Measurements from ENCODE around the gene TARS3. TPM values are rescaled to one million over a fixed set of nuclear protein-coding genes. Genes with fewer than 3 reads are reported as not detected.

The TARS3 gene
- total RNA-seq, 1 donor from 2014 or later = 36.7 TPM

DNA sequence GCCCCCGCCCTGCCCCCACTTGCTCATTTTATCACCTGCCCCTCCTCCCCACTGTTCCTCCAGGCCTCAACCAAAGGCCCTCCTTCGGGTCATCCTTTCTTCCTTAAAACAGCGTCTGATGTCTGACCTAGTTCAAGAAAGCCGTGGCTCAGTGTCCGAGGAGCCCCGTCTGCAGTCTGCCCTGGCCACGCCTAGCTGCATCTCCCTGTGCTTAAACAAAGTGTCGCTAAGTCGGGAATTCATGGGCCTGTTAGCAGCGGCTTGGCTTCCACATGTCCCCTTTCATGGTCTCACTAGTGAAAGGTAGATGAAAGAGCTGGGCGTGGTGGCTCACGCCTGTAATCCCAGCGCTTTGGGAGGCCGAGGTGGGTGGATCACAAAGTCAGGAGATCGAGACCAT lies 113.3 kb downstream of the TARS3 start:
- no peak for FAIRE-seq
- DNase-seq (ENCODE audit: low spot score in 2 of 2) = no peak

DNA sequence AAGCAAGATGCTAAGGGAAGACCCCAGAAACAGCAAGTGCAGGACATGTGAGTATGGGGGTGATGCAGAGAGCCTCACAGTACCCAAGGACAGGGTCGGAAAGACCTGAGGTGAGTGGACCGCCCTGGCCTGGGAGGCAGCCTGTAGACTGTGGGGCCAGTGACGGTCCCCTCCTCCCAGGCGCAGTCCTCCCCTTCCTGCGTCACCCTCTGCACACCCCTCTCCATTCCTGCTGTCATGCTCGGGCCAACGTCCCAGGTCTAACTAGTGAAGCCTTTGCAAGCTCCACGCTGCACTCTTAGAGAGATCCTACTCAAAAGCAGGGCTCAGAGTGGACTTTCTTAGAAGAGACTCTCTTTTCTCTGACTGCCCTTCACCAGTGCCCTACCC lies 113.7 kb downstream of the TARS3 start:
- DNase-seq (ENCODE audit: low spot score in 2 of 2) (no peak), FAIRE-seq (no peak)

DNA sequence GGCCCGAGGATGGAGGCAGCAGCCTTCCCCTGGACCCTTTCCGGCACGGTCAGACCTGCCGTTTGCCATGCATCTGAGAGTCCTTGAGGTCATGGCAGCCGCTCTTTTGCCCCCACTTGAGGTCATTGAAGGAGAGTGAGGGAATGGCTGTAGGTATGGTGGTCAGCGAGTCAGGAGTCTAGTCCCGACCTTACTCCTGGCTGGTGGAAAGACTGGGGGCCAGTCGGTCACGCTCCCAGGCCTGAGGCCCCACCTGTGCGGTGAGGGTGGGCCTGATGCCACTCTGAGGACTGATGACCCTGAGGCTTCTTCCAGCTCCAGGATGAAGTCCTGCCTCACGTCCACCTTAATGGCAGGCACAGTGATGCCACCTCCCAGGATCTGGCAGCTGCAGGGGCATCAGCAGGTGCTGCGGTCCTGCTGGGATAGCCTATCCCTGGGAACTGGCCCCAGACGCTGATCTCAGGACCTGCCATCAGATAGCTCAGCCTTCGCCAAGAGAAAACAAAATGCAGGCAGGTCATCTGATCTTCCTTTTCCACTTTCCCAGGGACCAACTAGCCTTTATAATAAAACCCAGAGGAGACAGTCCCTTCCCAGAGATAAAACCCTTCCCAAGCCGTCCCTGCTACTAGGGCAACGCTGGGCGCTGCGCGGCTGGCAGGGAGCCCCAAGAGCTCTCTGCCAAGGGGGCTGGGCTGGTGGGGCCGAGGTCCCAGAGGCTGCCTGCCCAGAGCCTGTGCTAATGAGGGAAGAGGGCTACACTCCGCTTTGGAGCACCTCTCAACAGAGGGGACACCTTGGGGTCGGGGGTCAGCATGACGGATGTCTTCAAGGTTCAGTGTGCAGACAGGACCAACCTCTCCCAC lies 114.3 kb downstream of the TARS3 start:
- FAIRE-seq (no peak), DNase-seq (ENCODE audit: low spot score in 2 of 2) (no peak)

DNA sequence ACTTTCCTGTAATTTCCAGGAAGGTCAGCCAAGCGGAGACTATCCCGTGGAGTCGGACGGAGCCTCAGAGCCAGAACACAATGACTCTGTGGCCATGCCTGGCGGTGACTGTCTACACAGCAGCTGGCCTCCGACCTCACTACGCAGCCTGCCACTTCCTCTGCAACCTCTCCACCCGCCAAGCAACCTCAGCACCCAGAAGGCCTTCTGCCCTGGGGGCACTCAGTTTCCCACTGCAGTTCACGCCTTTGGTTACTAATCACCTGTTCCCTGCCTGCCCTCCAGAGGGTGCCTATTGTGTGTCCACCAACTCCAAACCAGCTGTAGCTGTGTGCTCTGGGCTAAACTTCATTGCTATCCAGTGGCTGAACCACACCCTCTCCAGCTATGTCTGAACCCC lies 116.1 kb downstream of the TARS3 start:
- FAIRE-seq = no peak

DNA sequence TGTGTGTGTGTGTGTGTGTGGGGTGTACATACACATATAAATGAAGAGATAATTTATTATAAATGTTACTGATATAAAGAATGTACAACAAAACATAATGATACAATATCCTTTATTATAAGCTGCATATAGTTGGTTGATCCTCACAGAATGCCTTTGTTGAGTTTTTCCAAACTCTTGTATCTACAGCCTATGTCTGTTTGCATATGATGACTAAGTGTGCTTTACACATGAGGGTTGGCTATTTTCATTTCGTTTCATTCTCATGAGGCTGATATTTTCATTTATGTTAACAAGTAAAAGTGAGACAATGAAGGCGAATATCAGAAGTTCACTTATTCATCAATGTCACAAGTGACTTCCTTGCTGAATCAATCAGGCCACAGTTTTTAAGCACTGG lies 117.2 kb downstream of the TARS3 start:
- no peak for DNase-seq (ENCODE audit: low spot score in 2 of 2)
- no peak for FAIRE-seq

More for the DNA sequence above, 116.1 kb downstream of the TARS3 start:
- DNase-seq (ENCODE audit: low spot score in 2 of 2) = no peak

DNA sequence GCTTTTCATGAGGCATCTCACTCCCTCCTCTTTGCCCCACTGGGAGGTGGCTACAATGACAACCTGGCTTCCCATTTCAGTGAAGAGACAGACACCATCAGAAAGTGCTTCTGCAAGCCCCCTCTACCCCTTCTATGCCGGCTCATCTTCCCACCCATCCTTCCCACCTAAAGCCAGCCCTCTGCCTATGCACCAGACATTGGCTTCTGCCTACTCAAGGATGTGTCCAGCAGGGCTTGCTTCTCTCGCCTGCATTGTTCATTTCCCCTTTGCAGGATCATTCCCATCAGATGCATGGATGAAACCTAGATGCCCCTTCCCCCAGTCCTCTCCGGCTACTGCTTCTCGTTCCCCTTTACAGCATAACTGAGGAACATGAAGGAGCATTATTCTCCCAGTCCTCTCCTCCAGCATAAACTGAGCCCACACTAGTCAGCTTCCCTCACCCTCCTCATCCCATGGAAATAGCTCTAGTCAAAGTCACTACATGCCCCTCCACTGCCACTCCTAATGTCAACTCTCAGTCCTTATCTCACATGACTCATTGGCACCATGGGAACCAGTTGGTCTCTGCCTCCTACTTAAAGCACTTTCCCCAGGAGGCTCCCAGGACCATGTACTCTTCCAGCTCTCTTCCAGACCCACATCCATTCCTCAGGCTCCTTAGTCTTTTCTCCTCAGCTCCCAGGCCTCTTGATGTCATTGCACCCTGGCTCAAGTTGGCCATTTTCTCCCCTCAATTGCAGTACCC lies 120.0 kb downstream of the TARS3 start:
- no peak for DNase-seq (ENCODE audit: low spot score in 2 of 2)
- FAIRE-seq = no peak

Small RNAs within 50 kb of the gene (small RNA-seq; reads per million reads assigned to genes)
- gene RN7SL209P (not detected), gene RNU6-807P (not detected)

Other genes with a start within 250 kb of the TARS3 start
- gene PCSK6, start 234.8 kb downstream of the TARS3 start, total RNA-seq = 18.3 TPM
- 102 TPM for gene TM2D3, start 72.1 kb downstream of the TARS3 start, total RNA-seq
- not detected for gene OR4F6, start 79.0 kb upstream of the TARS3 start, total RNA-seq
- gene OR4F15, start 87.7 kb upstream of the TARS3 start, total RNA-seq = under 0.01 TPM

All from frontal cortex (tissue), 4 donors.